ENCODE data around the gene AMZ1. TPM values are rescaled to one million over a fixed set of nuclear protein-coding genes. Genes with fewer than 3 reads are reported as not detected.

The AMZ1 gene, protein sequence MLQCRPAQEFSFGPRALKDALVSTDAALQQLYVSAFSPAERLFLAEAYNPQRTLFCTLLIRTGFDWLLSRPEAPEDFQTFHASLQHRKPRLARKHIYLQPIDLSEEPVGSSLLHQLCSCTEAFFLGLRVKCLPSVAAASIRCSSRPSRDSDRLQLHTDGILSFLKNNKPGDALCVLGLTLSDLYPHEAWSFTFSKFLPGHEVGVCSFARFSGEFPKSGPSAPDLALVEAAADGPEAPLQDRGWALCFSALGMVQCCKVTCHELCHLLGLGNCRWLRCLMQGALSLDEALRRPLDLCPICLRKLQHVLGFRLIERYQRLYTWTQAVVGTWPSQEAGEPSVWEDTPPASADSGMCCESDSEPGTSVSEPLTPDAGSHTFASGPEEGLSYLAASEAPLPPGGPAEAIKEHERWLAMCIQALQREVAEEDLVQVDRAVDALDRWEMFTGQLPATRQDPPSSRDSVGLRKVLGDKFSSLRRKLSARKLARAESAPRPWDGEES
- total RNA-seq, result 0.05 TPM
- long read RNA-seq, result 0 reads

DNA sequence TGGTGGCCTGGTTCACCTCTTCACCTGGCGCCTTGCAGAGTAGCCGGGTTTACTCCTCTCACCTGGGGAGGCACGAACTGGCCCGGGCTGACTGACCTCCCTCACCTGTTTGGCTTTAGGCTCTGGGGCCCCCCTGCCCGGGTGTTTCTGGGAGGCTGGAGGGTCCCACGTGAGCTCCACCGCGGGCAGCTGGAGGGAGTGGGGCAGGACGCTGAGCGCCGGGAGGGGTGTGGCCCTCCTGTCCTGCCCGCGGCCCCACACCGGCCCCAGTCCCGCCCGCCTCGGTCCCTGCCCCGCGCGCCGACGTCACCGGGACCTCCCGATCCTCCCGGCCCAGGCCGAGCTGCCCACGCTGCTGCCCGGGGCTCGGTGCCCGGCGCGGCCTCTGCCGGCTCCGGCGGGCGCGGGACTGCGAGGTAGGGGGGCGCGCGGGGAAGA is at the start of gene AMZ1:
Gene AMZ1 (plus strand): TSS at position 322 of the 438 bp plus-strand sequence. CDS start 12,250 bp downstream, outside the sequence.
- no peak for DNase-seq (ENCODE audit: missing footprints)
- intact Hi-C loops (cut with DNase I), result no loop called here

DNA sequence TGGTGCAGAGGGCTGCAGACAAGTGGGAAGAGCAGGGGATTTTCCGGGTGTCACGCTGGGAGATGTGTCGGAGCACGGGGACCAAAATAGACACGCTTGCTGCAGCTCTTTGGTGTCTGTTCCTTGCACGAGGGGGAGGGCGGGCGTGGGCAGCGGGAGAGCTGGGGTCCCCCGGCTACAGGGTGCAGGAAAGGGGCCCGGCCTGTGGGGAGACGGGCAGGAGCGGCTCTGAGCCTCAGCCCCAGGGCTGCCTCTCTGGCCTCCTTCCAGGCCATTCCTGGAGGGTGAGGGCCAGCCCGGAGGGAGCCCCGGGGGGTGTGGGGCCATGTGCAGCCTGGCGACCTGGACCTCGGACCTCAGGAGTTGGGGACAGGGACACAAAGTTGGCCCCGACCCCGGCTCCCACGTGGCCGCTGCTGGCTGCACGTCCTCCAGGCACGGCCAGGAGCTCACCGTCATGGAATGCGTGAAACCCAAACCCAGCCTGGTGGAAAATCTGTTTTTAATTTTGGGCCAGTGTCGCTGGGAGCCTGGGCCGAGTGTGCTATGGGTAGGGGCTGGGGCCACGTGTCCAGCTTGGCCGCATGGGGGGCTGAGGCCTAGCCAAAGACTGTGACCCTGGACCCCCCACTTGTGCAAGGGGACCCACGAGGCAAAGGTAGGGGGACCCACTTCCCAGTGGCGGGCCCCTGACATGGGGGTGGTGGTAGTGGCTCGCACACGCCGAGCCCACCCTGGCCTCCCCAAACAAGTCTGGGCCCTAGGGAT is 49.6 kb upstream of the AMZ1 start:
- no peak for DNase-seq (ENCODE audit: missing footprints)
- intact Hi-C loops (cut with DNase I), result no loop called here
- peak; percentile 9 for ATAC-seq

More for the DNA sequence above, at the start of gene AMZ1:
- no peak for ATAC-seq

DNA sequence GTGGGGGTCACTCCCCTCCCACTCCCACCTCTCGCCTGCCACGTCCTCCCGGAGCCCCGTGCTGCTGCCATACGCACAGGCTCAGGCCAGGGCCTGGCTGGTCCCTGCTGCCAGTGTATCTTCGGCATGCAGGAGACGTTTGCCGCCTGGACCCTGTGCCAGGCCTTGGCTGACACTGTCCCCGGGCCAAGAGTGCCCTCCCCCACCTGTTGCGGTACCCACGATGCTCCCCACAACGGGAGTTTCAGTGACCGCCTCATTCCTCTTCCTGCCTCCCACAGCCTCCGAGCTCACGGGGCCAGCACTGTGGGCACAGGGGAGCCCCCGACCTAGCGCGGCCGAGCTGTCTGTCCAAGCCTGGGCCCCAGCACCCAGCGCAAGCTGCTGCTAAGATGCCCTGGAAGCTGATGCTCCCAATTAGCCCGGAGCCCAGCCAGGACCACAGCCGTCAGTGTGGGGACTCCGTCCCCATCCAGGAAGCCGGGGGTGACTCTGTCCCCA is 48.8 kb upstream of the AMZ1 start:
- intact Hi-C loops (cut with DNase I), result no loop called here
- ATAC-seq, result no peak
- no peak for DNase-seq (ENCODE audit: missing footprints)

DNA sequence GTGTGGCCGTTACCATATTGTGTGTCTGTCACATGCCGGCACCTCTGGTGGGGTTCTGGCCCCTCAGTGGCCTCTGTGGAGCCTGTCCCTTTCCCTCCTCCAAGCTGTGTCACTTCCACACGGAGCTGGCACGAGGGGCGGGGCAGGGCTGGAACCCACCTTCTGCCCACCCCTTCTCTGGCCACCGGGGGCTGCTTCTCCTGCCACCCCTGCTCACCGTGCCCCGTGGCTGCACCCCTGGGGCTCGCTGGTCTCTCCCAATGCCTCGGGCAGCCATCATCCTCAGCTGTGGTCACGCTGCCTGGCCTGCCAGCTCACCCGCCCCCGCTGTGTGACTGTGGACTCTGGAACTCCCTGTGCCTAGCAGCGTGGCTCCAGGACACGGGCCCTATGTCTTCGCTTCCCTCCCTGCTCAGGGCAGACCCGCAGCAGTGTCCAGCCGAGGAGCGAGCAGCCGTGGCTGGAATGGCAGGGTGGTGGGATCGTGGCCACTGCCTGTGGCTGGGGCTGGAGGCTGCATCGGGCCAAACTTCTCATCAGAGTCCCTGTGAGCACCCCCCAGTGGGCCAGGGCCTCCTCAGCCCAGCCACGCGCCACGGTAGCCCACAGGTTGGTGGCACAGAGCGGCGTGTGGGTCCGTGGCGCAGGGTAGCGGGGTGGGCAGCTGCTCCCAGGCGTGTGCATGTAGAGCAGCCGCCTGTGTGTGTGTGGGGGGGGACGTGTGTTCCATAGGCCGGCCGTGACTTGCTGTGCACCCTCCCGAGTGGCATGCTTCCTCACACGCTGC is 48.1 kb upstream of the AMZ1 start:
- DNase-seq (ENCODE audit: missing footprints), result no peak

DNA sequence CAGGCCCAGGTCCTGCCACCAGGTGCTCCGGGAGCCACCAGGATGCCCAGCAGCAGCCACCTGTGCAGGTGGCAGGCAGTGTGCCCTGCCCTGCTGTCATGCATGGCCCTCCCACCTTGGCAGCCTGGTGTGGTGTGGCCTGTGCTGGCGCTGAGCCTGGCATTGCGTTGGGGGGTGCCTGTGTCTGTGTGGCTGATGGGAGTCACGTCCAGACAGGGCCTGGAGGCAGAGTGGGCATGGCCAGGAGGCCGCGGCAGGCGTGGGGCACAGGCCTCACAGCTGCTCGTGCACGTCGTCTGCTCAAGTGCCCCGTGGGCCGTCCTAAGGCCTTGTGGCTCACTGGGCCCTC is 47.5 kb upstream of the AMZ1 start:
- DNase-seq (ENCODE audit: missing footprints) (no peak), ATAC-seq (no peak)
- intact Hi-C loops (cut with DNase I), result loop anchor here (5.0 kb wide), 1 partner anchor 33 kb away; no protein-coding TSS in a partner anchor

More for the DNA sequence above, 48.1 kb upstream of the AMZ1 start:
- intact Hi-C loops (cut with DNase I), result loop anchor here (5.0 kb wide), 1 partner anchor 33 kb away; no protein-coding TSS in a partner anchor
- no peak for ATAC-seq

DNA sequence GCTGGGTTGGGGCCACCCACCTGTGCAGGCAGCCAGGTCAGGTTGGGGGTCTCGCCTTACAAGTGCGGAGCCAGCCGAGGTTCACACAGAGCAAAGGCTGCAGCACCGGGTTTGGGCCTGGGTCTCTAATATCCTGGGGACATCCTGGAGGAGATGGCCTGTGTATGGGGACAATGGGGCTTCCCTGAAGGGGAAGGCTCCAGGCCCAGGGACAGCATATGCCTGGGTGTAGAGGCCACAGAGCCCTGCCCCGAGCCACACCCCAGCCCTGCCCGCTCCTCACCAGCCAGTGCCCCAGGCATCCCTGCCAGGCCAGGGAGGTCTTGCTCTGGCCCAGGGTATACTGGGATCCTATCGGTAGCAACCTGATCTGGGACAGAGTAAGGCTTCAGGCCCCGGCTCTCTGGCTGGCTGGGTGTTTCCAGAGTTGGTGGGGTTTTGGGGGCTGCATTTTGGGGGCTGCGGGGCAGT is 47.1 kb upstream of the AMZ1 start:
- ATAC-seq (no peak), DNase-seq (ENCODE audit: missing footprints) (no peak)
- intact Hi-C loops (cut with DNase I), result loop anchor here (5.0 kb wide), 1 partner anchor 34 kb away; no protein-coding TSS in a partner anchor

DNA sequence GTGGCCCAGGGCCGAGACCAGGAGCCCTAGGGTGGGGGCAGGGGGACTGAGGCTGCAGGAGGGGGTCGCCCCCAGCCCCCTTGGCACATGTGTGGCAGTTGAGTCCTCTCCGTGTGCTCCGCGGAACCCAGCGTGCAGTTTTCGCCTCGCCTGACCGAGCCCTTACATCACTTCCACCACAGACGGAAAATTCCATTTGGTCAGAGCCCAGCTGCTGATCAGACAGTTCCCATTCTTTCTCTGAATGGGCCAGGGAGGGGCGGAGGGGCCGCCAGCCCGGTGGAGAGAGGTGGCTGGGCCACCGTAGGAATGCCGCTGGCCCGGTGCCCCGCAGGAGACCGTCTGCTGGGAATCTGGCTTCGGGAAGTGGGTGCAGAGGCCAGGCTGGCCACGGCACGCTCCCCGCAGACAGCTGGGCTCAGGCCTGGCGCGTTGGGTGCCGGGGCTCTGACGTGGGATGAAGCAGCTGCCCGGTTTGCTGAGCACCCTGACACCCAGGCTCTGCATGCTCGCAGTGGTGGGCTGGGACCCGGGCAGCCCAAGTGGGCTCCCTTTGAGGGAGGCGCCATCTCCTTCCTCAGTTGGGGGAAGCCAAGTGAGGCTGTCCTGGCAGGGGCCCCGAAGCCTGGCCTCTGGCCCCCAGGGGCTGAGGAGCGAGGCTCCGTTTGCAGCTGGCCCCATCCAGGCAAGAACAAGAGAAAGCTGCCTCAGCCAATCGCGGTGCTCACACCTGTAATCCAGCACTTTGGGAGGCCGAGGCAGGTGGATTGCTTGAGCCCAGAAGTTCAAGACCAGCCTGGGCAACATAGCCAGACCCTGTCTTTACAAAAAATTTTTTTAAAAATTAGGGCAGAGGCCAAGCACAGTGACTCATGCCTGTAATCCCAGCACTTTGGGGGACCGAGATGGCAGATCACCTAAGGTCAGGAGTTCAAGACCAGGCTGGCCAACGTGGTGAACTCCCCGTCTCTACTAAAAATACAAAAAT is 46.3 kb upstream of the AMZ1 start:
- ATAC-seq (peak; percentile 77), DNase-seq (ENCODE audit: missing footprints) (peak; percentile 93)
- intact Hi-C loops (cut with DNase I), result loop anchor here (5.0 kb wide), 1 partner anchor 34 kb away; no protein-coding TSS in a partner anchor

DNA sequence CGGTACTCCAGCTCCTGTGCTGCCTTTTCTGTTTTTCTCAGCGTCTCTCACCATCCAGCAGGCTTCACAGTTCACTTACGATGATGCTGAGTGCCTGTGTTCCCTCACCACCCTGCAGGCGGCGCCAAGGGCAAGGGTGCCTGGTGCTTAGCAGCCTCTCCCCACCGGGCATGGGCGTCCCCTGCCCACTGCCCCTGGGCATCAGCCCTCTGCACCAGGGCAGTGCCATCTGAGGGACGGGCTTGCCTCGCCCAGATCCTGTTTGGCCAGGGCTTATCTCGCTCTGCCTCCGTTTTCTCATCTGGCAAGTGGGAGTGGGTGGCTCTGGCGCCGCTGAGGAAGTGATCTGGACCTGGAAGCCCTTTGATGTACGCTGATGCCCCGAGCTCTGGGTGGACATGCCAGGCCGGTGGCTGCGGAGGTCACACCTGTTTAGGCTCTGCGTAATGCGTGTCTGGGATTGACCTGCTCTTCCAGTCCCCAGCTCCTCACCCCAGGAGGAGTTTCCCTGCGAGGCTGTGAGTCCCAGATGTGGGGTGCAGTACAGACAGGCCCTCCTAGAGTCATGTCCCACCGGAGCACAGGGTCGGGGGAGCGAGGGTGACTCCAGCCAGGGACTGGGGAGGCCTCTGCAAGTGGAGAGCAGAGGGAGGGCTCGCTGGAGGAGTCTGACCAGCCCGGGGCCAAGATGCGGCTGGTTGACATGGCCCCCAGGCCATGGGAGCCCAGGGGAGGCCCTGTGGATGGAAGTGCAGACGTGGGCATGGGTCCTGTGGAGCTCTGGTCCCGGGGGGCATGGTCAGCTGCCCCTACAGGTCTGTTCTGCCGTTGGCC is 44.4 kb upstream of the AMZ1 start:
- intact Hi-C loops (cut with DNase I), result loop anchor here (5.0 kb wide), 1 partner anchor 36 kb away; no protein-coding TSS in a partner anchor
- no peak for ATAC-seq
- DNase-seq (ENCODE audit: missing footprints), result no peak

DNA sequence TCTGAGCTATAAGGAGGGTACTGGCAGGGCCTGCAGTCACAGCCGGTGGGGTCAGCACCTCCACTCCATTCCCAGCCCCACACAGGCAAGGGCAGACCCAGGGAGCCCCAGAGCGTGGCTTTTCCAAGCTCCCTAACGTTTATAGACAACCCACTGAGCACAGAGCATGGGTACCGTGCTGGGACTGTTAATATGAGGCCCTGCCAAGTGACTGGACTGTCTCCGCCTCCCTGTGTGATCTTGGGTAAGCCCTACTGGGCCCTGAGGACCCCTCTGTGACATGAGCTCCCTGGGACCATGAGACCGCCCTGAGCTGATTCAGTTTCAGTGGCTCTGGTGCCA is 43.8 kb upstream of the AMZ1 start:
- no peak for ATAC-seq
- DNase-seq (ENCODE audit: missing footprints), result no peak
- intact Hi-C loops (cut with DNase I), result loop anchor here (5.0 kb wide), 1 partner anchor 37 kb away; no protein-coding TSS in a partner anchor

DNA sequence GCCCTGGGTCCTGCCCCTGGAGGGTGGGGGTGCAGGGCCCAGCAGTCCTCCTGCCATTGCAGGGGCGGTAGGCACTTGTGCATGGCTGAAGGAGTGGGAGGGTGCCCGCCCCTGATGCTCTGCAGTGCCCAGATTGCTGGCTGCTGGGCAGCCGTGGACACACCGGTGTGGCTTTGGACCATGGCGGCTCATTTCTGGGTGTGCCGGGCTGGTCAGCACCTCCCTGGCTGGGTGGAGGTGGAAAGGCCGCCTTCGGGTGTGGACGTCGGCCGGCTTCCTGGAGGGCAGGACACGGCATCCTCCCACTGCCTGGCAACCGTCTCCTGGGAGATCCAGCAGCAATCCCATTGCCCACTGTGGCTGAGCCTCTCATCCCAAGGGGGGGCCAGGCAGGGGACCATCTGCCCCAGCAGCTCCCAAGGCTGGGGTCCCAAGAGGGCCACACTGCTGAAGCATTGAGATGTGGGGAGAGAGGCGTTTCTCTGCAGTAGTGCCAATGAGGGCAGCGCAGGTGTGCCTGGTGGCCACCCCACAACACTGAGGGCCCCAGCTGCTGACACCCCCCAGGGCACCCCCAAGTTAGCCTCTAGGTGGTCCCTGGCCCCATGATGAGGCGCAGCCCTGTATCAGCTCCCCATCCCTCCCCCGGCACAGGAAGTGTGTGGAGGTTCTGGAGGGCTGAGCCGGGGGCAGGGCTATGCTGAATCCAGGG is 43.3 kb upstream of the AMZ1 start:
- no peak for ATAC-seq
- intact Hi-C loops (cut with DNase I), result loop anchor here (5.0 kb wide), 1 partner anchor 37 kb away; no protein-coding TSS in a partner anchor

DNA sequence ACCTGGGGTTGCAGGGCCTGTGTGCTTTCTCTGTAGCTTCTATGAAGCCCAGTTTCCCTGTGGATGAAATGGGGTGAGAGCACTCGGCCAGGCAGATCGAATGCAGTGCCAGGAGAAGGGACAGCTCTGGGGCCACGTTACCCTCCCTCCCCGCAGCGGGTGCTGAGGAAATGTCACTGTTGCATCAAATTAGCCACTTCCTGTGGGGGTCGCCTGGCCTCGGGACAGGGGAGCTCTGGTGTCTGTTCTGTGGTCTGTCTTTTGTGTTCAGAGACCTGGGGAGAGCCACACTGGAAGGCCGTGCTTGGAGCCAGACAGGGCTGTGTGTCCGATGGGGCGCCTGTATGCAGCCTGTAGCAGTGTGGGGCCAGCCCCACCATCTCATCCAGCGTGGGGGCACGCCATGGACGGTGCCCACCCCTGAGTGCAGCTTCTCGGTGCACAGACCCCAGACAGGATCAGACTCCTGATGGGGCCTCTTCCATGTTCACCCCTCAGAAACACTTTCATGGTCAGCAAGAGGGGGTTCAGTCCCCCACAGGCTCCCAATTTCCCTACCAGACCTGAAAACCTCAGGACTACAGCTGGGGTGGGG is 42.6 kb upstream of the AMZ1 start:
- intact Hi-C loops (cut with DNase I), result no loop called here
- DNase-seq (ENCODE audit: missing footprints), result no peak

More for the DNA sequence above, 43.3 kb upstream of the AMZ1 start:
- DNase-seq (ENCODE audit: missing footprints), result no peak

DNA sequence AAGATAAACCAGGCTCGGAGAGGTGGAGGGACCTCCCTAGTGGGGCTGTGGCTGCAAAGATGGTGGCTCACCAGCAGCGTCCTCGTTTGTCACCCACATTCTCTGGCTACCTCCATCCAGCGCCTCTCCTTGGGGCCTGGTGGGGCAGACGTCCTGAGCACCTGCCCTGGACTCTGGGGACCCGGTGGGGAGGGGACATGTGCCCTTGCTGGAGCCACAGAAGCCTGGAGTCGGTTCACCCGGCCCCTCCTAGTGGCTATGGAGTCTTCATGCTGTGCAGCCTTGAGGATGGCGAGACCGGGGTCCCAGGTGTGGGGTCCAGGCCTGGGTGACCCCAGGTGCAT is 41.7 kb upstream of the AMZ1 start:
- ATAC-seq, result no peak
- intact Hi-C loops (cut with DNase I), result no loop called here
- no peak for DNase-seq (ENCODE audit: missing footprints)

More for the DNA sequence above, 42.6 kb upstream of the AMZ1 start:
- ATAC-seq, result no peak

DNA sequence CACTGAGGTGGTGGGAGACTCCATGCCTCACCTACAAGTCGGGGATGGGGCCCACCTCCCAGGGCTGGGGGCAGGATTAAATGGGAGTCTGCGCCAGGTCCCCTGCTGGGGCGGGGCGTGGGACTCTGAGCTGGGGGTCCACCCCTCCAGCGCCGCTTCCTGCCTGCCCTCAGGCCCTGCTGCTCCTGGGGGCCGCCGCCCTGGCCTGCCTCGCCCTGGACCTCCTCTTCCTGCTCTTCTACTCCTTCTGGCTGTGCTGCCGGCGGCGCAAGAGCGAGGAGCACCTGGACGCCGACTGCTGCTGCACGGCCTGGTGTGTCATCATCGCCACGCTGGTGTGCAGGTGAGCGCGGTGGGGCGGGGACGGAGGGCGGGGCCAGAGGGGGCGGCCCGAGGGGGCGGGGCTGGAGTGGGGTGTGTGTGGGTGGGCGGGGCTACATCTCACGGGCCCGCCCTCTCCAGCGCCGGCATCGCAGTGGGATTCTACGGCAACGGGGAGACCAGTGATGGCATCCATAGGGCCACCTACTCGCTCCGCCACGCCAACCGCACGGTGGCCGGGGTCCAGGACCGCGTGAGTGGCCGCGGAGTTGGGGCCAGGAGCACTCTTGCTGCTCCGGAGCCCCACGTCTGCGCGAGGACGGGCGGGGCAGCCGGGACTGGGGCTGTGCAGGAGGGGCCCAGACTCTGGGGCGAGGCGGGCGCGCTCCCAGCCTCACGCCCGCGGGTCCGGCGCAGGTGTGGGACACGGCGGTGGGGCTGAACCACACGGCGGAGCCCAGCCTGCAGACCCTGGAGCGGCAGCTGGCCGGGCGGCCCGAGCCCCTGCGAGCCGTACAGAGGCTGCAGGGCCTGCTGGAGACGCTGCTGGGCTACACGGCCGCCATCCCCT is 41.1 kb upstream of the AMZ1 start:
- DNase-seq (ENCODE audit: missing footprints), result no peak
- intact Hi-C loops (cut with DNase I), result no loop called here
- no peak for ATAC-seq

DNA sequence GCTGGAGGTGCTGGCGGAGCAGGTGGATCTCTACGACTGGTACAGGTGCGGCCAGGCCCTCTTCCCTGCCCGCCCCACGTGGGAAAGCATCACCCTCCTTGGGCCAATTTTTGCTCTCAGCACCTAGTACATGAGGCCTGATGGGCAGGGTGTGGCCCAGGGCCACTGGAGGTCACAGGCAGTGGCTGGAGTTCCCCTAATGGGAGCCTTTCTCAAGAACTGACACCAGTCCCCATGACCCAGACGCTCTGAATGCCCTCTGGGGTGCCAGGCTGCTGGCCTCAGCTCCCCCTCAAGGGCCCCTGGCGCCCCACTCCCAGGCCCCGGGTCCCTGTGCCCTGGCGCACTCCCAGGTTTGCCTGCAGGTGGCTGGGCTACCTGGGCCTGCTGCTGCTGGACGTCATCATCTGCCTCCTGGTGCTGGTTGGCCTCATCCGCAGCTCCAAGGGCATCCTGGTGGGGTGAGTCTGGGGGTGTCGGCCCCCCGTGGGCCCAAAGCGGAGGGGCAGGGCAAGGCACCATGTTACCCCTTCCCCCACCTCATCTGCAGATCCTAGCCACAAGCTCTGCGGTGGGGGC is 40.3 kb upstream of the AMZ1 start:
- ATAC-seq, result no peak
- DNase-seq (ENCODE audit: missing footprints), result no peak

More for the DNA sequence above, 40.3 kb upstream of the AMZ1 start:
- intact Hi-C loops (cut with DNase I), result no loop called here
